Stimulated activated CD4-positive, alpha-beta T cell treated with anti-CD3 and anti-CD28 coated beads, Interleukin-1b, Interleukin-23, amount 100 ng/mL, for 24 hours (primary cell): ENCODE measurements around the gene PRKAG2.

ENCODE experiments used
- DNase-seq, 4 experiments: peaks; one replicate each; pipeline ENCODE4 v3.0.0-alpha.2; 2020; ENCODE audit warnings: low read depth in 4 of 4, low spot score in 1 of 4

The PRKAG2 gene

GRCh38 chr7:151684408-151685175, 192.3 kb downstream of the PRKAG2 start:
- DNase-seq = no peak

GRCh38 chr7:151683615-151684407, 193.1 kb downstream of the PRKAG2 start:
- no peak for DNase-seq

- DNase-seq = no peak
Observed at GRCh38 chr7:151682831-151683614, 193.9 kb downstream of the PRKAG2 start.

- DNase-seq = no peak
Observed at GRCh38 chr7:151681726-151682125, 195.2 kb downstream of the PRKAG2 start.

- no peak for DNase-seq
Observed at GRCh38 chr7:151680810-151681209, 196.1 kb downstream of the PRKAG2 start.

GRCh38 chr7:151679881-151680612, 196.9 kb downstream of the PRKAG2 start:
- no peak for DNase-seq

- no peak for DNase-seq
Observed at GRCh38 chr7:151679071-151679708, 197.7 kb downstream of the PRKAG2 start.

DNA sequence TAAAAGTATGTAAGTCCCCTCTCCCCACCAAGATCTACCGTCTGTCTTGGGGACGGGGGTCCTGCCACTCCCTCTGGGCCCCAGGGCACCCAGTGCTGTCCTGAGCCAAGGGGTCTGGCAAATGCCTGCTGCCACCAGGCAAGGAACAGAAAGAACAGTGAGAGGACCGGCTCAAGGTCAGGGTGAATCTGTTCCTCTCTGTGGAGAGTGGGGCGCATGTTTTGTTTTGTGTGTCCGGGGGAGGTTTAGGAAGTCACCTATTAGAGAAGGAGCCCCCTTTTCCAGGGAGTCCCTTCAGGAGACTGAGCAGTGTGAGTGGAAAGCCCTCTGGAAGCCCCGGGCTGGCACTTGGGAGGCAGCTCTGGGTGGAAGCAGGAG, 198.7 kb downstream of the PRKAG2 start:
- no peak for DNase-seq

DNA sequence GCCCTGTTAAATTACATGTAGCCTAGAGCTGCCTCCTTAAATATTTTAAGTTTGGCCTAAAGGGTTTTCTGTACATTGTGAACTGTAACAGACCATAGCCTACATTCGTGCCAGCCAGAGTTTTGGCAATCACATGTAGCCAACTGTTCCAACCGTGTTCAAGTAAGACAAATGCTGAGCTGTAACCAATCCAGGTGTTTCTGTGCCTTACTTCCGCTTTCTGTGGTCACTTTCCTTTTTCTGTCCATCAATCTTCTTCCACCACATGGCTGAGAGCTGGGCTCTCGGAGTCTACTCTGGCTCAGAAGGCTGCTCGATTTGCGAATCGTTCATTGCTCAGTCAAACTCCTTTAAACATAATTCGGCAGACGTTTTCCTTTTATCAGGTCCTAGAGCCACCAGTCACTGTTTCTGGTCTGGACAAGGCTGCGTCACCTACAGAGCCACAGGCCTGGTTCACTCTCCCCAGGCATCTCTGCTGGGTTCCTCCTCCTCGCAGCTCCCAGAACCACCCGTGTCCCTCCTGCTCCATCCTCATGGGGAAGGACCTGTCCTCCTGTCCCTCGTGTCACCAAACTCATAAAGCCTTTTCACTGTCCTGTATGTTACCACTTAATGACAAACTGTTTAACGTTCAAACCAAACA, 199.2 kb downstream of the PRKAG2 start:
- no peak for DNase-seq

- no peak for DNase-seq
Observed at GRCh38 chr7:151676759-151677158, 200.2 kb downstream of the PRKAG2 start.

DNA sequence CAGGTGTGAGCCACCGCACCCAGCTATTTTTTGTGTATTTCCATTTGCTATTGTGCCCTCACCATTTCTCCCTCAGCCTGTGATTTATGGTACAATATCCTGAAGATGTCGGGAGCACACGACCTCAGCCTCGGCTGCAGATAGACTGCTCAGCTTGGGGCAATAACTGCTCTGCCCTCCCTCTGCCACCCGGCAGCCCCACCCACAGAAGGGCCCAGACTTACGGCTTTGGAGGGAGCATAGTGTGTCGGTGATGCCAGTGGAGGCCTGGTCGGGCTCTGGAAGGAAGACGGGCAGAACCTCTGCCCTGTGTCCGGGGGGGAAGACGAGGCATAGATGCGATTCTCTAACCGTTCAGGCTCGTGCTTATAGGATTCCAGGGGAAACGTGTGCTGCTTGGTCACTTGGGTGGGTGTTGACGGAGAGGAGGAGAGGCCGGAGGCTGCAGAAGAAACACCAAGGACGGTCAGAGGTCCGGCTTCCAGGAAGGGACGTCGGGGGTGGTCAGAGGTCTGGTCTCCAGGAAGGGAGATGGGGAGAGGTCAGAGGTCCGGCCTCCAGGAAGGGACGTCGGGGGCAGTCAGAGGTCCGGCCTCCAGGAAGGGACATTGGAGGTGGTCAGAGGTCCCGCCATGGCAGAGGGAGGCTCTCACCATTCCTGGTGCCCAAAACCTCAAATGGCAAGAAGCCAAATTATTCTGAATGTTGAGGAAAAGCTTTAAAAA, 201.6 kb downstream of the PRKAG2 start:
- DNase-seq = no peak

DNA sequence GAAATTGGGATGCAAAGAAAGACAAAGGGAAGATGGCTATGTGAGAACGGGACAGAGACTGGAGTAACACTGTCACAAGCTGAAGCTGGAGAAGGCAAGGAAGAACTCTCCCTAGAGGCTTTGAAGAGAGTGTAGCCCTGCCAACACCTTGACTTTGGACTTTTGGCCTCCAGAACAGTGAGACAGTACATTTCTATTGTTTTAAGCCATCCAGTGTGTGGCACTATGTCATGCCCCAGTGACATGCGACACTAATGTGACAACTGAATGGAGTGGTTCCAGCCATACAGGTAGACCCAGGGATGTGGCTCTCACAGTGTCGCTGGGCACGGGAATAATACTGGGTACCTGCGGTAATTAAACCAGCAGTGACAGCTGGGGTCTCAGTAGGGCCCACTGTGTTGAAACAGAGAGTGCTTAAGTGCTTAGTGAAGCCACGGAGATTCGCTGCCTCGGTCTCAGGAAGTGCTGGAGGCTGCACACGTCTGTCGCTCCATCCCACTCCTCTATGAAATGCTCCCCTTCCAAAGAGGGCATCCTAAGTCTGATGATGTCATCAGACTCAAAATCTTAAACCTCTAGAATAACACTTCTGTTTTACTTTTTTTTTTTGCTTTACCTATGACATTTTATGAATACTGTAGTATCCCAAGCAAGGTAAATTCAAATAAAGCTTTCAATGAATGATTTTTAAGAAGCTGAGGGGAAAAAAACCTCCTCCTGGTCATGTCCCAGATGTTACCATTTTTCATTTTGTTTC, 202.6 kb downstream of the PRKAG2 start:
- DNase-seq = no peak

DNA sequence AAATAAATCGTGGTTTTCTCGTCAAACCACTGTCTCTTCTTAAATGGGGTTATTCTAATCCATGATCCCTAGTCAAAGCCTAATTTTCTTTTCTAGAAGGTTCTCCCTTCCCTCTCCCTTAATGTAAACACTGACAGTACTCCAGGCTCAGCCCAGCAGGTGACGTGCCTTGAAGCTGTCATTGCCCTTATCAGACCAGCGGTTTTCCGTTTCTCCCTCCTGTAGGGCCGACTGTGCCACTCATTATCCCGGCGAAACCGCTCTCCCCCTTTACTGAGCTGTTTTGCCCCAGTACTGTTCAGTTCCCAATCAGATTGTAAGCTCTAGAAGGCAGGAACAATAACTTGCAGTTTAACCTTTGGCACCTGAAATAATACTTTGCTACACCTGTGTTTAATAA, 203.7 kb downstream of the PRKAG2 start:
- DNase-seq = no peak

- DNase-seq = no peak
Observed at GRCh38 chr7:151672716-151673115, 204.2 kb downstream of the PRKAG2 start.

DNA sequence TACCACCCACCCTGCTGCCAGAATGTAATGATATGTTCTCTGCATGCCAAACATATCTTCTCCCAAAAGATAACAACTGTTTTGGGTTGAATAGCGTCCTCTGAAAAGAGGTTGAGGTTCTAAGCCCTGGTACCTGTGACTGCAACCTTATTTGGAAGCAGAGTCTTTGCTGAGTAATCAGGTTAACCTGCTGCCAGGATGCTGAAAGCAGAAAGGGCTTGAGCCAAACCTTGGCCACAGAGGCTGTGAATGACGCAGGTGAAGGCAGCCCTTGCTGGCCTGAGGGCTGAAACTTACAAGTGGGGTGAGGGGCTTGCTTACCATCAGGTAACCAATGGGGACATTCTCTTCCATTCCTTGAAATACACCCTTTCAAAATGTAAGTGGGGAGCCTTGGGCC, 205.4 kb downstream of the PRKAG2 start:
- no peak for DNase-seq

DNA sequence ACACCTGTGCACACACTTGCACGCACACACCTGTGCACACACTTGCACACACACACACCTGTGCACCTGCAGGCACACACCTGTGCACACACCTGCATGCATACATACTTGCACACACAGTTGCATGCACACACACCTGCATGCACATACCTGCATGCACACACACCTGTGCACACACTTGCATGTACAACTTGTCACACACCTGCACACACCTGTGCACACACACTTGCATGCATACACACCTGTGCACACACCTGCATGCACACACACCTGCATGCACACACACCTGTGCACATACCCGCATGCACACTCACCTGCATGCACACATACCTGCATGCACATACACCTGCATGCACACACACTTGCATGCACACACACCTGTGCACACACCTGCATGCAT, 207.2 kb downstream of the PRKAG2 start:
- no peak for DNase-seq

GRCh38 chr7:151666886-151667285, 210.0 kb downstream of the PRKAG2 start:
- DNase-seq = no peak

GRCh38 chr7:151665368-151665767, 211.5 kb downstream of the PRKAG2 start:
- DNase-seq = no peak

DNA sequence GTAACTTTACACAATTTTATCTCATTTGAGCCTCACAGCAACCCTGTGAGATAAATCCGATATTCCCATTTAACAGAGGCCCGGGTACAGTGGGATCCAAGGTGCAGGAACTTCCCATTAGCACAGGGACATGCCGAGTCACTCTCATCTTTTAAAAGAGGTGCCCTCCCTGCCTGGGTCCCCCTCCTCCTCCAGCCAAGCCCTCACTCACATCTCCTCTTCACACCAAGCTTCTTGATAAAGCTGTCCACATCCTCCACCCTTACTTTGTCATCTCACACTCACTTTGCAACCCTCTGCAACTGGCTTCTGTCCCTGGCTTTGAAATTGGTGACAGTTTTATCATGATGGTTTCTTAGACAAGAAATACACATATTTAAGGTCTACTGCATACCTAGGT, 212.6 kb downstream of the PRKAG2 start:
- DNase-seq = no peak
